ENCODE data around the gene ETNK1. TPM values are rescaled to one million over a fixed set of nuclear protein-coding genes. Genes with fewer than 3 reads are reported as not detected.
"Not testable (repeated sequence)": the region's sequence is repeated elsewhere in the genome, so short reads cannot be mapped to it uniquely, and the experiment has no call there.

The ETNK1 gene
- total and polyA plus RNA-seq, 2 donors (not counting 1 experiment from before 2014, with no cell fraction given) = 19.0 to 56.1 TPM

DNA sequence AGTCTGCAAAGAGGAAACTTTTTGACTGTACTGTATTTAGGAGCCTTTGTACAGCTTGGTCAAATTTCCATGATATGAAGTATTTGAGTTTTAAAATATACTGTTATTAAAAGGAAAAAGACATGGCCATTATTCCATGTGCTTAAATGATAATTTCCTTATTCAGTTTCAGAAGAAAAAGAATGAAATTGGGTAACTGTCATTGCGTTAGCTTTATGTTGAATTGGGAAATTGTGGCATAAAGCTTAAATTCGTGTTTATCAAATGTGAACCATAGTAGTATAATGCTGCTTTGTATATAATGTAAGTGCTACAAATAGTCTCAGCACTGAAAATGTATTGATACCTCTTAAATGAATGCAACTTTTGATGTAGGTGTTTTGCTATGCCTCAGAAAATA, 64.9 kb downstream of the ETNK1 start:
- Histone ChIP-seq H3K9me3 (ENCODE audit: control insufficient read depth, insufficient read depth, low read depth, low read length) (no peaks in the 10 kb centered on the region), H3K27me3 (ENCODE audit: control insufficient read depth, insufficient read depth, low read length) (no peaks in the 10 kb centered on the region), H2AFZ (ENCODE audit: low read length) (no peak overlapping the region), H3K79me2 (ENCODE audit: control insufficient read depth, insufficient read depth, low read length) (no peaks in the 10 kb centered on the region), H3K4me1 (ENCODE audit: control insufficient read depth, extremely low read depth, insufficient read depth, low read length) (no peaks in the 10 kb centered on the region), H3K4me3 (replicated peaks in 1 of 4; ENCODE audit: control extremely low read depth in 1 of 4, insufficient read depth in 1 of 4, low read depth in 3 of 4, low read length in 4 of 4) (no peak overlapping the region), H3K9ac (ENCODE audit: insufficient read depth, low read length) (no peak overlapping the region), H4K20me1 (ENCODE audit: control insufficient read depth, extremely low read depth, insufficient read depth, low read length) (no peaks in the 10 kb centered on the region), H3K4me2 (ENCODE audit: extremely low read depth, insufficient read depth, low read length) (no peak overlapping the region), H3K27ac (ENCODE audit: insufficient read depth, low read length) (no peak overlapping the region), H3K36me3 (ENCODE audit: control insufficient read depth, insufficient read depth, low read length) (no peaks in the 10 kb centered on the region)
- DNase-seq (ENCODE audit: low read depth in 2 of 2) = no peak
- TF ChIP-seq, protein P1, sequence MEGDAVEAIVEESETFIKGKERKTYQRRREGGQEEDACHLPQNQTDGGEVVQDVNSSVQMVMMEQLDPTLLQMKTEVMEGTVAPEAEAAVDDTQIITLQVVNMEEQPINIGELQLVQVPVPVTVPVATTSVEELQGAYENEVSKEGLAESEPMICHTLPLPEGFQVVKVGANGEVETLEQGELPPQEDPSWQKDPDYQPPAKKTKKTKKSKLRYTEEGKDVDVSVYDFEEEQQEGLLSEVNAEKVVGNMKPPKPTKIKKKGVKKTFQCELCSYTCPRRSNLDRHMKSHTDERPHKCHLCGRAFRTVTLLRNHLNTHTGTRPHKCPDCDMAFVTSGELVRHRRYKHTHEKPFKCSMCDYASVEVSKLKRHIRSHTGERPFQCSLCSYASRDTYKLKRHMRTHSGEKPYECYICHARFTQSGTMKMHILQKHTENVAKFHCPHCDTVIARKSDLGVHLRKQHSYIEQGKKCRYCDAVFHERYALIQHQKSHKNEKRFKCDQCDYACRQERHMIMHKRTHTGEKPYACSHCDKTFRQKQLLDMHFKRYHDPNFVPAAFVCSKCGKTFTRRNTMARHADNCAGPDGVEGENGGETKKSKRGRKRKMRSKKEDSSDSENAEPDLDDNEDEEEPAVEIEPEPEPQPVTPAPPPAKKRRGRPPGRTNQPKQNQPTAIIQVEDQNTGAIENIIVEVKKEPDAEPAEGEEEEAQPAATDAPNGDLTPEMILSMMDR (conservative IDR thresholded peaks at IDR 0.05 in 1 of 2, IDR thresholded peaks at IDR 0.05 in 1 of 2; ENCODE audit: low read depth in 1 of 2, low read length in 2 of 2) = no peak
- no peak for TF ChIP-seq EZH2 (IDR thresholded peaks at IDR 0.05; ENCODE audit: low read length, missing control alignments)

DNA sequence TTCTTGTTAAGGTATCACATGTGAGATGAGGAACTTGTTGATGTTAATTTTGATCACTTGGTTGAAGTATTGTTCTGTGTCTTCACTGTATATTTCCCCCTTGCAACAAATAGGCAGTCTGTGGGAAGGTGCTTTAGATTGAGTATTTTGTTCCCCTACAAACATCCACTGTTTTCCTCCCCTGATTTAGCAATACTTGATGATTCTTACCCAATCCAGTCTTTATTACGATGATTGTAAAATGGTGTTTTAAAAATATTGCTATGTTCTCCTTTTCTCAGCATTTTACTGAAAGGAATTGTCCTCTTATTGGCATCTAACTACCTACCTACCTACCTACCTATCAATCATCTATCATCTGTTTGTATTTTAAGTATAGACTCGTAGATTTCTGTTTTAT, 66.3 kb downstream of the ETNK1 start:
- no peaks in the 10 kb centered on the region for H3K4me1 ChIP-seq (ENCODE audit: control insufficient read depth, extremely low read depth, insufficient read depth, low read length)
- H3K36me3 ChIP-seq (ENCODE audit: control insufficient read depth, insufficient read depth, low read length) = no peaks in the 10 kb centered on the region
- no peaks in the 10 kb centered on the region for H3K27me3 ChIP-seq (ENCODE audit: control insufficient read depth, insufficient read depth, low read length)
- no peak overlapping the region for H2AFZ ChIP-seq (ENCODE audit: low read length)
- no peaks in the 10 kb centered on the region for H3K79me2 ChIP-seq (ENCODE audit: control insufficient read depth, insufficient read depth, low read length)
- TF ChIP-seq, protein P1 (conservative IDR thresholded peaks at IDR 0.05 in 1 of 2, IDR thresholded peaks at IDR 0.05 in 1 of 2; ENCODE audit: low read depth in 1 of 2, low read length in 2 of 2) = no peak
- TF ChIP-seq EZH2 (IDR thresholded peaks at IDR 0.05; ENCODE audit: low read length, missing control alignments) = no peak
- no peaks in the 10 kb centered on the region for H4K20me1 ChIP-seq (ENCODE audit: control insufficient read depth, extremely low read depth, insufficient read depth, low read length)
- no peak for DNase-seq (ENCODE audit: low read depth in 2 of 2)
- H3K4me3 ChIP-seq (replicated peaks in 1 of 4; ENCODE audit: control extremely low read depth in 1 of 4, insufficient read depth in 1 of 4, low read depth in 3 of 4, low read length in 4 of 4) = no peak overlapping the region
- H3K9ac ChIP-seq (ENCODE audit: insufficient read depth, low read length) = no peak overlapping the region
- no peak overlapping the region for H3K27ac ChIP-seq (ENCODE audit: insufficient read depth, low read length)
- H3K4me2 ChIP-seq (ENCODE audit: extremely low read depth, insufficient read depth, low read length) = no peak overlapping the region
- no peaks in the 10 kb centered on the region for H3K9me3 ChIP-seq (ENCODE audit: control insufficient read depth, insufficient read depth, low read depth, low read length)

DNA sequence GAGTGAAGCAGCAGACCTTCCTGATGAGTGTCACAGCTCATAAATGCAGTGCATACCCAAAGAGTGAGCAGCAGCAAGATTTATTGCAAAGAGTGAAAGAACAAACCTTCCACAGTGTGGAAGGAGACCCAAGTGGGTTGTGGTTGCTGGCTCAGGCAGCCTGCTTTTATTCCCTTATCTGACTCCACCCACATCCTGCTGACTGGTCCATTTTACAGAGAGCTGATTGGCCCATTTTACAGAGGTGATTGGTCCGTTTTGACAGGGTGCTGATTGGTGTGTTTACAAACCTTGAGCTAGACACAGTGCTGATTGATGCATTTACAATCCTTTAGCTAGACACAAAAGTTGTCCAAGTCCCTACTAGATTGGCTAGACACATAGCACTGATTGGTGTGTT, 67.5 kb downstream of the ETNK1 start:
- not testable (repeated sequence) for H2AFZ ChIP-seq (ENCODE audit: low read length); H3K79me2 ChIP-seq (ENCODE audit: control insufficient read depth, insufficient read depth, low read length); DNase-seq (ENCODE audit: low read depth in 2 of 2); H3K36me3 ChIP-seq (ENCODE audit: control insufficient read depth, insufficient read depth, low read length); H4K20me1 ChIP-seq (ENCODE audit: control insufficient read depth, extremely low read depth, insufficient read depth, low read length); H3K27me3 ChIP-seq (ENCODE audit: control insufficient read depth, insufficient read depth, low read length); H3K4me3 ChIP-seq (replicated peaks in 1 of 4; ENCODE audit: control extremely low read depth in 1 of 4, insufficient read depth in 1 of 4, low read depth in 3 of 4, low read length in 4 of 4); H3K27ac ChIP-seq (ENCODE audit: insufficient read depth, low read length); H3K9me3 ChIP-seq (ENCODE audit: control insufficient read depth, insufficient read depth, low read depth, low read length); H3K4me1 ChIP-seq (ENCODE audit: control insufficient read depth, extremely low read depth, insufficient read depth, low read length); H3K9ac ChIP-seq (ENCODE audit: insufficient read depth, low read length); H3K4me2 ChIP-seq (ENCODE audit: extremely low read depth, insufficient read depth, low read length)

Data from fibroblast of lung (primary cell).